Measurements from ENCODE around the gene DDA1.

DDA1 gene

DNA sequence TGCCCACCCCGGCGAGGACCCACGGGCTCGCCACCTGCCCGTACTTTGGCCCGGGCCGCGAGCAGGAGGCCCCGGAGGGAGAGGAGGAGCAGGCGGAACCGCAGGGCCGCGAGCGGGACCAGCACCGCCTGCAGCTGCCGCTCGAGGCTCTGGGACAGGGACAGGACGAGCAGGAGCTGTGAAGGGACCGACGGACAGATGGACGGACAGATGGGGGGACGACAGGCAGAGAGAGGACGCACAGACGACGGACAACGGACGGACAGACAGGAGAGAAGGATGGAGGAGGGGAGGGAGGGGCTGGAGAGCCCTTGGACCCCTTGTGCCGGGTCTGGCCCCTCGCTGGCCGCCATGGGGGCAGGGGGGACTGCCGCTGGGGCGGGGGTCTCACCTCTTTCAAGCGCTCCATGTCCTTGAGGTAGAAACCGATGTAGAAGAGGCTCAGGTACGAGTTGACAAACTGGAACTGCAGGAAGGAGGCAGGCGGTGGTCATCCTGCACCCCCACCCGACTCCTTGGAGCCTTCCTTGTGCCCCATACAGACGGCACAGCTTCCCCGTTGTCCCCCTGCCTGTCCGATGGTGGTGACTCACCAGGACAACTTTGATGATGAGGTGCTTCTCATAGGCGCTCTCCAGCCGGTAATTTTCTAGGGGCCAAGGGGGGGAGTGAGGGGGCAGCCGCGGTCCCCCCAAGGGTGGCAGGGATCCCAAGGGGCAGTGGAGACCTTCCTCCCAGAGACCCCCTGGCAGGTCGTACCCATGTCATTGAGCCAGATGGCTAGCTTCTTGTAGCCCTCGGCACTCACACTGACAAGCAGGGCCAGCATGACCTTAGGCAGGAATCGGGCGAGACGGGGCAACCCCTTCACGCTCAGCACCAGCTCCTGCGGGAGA is 20.3 kb downstream of the DDA1 start:
- no peak for DNase-seq (ENCODE audit: low read depth in 2 of 2)

DNA sequence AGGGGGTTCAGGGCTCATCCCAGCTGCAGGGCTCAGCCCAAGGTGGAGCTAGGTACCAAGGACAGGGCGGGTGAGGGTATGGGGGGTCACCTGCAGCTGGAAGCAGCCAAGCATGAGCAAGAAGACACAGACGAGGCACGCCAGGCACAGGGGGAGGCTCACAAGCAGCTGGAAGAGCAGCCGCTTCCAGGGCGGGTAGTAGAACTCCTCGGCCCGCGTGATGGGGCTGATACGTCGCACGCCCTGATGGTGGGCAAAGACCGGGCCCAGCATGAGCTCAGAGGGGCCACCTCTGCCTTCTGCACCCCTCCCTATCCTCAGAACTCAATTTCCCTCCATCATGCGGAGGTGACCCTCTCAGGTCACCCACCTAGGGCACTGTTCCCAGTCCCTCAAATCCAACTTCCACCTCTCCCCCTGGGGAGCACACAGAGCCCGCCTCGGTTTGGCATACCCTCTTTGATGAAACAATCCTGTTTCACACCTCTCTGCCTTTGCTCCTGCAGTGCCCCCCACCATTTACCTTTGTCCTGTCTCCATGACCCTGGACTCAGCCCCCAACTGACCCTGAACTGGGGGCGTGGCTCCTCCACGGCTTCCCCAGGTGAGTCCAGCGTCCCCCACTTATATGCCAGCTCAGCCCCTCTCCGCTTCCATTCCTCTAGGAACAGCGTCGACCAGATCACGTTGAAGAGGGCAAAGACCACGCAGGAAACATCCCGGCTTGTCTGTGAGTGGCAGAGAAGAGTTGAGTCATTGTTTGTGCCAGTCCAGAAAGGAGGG is 21.1 kb downstream of the DDA1 start:
- DNase-seq (ENCODE audit: low read depth in 2 of 2) = no peak

DNA sequence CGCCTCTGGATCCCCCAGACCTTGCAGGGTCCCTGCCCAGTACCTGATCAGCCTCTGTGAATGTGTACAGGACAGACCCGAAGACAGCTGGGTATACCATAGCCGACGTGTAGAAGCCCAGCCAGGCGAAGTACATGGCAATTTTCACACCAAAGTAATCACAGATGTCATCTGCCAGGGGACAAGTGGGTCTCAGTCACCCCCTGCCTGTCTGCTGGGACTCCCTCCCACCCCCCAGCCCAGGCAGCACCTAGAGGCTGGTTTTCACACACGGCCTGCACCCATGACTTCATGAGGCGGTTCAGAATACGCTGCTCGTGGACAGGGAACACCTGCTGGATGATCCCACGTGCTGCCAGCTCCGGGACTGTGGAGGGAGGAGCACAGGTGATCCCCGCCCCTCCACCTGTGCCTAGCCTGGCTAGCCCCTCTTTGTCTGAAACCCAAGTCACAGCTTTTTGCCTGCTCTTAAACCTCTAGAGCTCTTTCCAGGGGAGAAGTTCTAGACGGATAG is 21.7 kb downstream of the DDA1 start:
- DNase-seq (ENCODE audit: low read depth in 2 of 2) = no peak

DNA sequence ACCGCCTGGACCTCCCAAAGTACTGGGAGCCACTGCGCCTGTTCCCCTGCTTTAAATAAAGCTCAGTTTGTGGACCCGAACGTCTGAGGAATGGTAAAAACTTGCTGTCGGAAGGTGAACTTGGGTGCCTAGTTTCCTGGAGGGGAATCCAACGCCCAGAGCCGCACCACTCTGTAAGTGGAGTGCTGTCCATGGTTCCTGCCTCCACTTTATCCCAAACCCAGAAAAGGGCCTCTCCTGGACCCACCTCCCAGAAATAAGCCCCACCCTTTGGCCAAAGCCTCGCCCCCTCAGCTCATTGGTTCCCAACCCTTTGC is 23.0 kb downstream of the DDA1 start:
- DNase-seq (ENCODE audit: low read depth in 2 of 2) = no peak

DNA sequence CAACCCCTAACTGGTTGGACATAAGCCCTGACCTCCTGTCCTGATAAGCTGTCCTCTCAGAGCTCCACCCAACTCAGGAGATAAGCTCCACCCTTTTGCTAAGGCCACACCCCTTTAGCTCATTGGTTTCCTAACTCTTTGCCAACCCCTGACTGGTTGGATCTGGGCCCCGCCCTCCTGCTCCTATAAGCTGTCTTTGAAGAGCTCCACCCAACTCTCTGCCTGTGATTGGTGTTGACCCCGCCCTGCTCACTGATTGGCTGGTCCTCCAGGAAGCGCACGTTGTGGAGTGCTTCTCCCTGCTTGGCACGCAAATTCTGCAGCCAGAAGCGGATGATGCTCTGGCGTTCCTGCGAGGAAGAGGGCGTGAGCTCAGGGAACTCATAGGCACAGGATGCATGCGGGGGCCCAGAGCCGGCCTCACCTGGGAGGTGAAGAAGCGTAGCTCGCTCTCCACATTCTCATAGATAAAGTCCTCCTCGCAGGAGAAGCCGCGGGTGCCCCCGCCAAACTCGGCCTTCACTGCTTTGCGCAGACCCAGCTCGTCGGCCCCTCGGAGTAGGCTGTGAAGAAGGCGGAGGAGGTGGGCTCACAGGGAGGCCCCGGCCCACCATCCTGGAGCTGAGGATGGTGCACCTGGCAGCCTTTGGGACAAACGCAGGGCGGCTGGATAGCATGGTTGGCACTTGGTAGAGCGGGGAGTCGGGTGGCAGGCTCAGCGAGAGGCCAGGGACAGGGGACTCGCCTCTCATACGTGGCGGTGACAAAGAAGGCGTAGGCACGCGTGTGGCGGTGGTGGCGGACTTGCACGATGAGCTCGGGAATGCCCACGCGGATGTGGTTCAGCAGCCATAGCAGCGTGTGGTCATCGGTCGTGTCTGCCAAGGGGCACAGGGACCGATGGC is 23.6 kb downstream of the DDA1 start:
- no peak for DNase-seq (ENCODE audit: low read depth in 2 of 2)

DNA sequence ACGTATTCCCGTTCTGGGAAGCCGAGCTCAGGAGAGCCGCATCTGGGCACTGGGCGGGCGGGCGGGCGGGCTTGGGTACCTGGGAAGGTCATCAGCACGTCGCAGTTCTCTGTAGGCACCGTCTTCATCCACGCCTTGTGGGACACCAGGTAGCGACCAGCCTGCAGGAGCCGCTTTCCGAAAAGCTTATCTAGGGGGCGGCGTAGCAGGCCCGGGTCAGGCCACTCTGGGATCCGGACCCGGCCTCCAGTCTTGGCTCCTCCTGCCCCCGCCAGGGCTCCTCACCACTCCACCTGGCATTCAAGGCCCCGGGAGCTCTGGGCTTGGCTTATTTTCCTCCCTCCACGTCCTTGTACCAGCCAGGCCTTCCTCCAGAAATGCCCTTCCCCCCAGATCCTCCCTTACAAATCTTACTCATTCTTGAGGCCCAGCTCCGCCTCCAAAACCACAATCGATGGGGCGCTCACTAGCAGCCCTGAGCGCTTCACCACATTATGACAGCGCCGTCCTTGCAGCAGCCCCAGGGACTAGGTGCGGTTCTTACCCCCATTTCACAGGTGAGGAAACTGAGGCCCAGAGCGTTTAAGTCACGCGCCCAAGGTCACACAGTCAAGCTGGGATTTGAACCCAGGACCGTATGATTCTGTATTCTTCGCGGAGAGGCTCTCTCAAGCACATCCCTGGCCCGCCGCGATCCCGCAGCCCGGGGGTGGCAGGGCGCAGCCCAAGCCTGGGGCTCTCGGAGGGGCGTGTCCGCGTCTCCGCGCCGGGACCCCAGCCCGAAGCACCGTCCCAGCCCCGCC is 24.4 kb downstream of the DDA1 start:
- DNase-seq (ENCODE audit: low read depth in 2 of 2) = peak in 1 of 2 donors; percentile 48

DNA sequence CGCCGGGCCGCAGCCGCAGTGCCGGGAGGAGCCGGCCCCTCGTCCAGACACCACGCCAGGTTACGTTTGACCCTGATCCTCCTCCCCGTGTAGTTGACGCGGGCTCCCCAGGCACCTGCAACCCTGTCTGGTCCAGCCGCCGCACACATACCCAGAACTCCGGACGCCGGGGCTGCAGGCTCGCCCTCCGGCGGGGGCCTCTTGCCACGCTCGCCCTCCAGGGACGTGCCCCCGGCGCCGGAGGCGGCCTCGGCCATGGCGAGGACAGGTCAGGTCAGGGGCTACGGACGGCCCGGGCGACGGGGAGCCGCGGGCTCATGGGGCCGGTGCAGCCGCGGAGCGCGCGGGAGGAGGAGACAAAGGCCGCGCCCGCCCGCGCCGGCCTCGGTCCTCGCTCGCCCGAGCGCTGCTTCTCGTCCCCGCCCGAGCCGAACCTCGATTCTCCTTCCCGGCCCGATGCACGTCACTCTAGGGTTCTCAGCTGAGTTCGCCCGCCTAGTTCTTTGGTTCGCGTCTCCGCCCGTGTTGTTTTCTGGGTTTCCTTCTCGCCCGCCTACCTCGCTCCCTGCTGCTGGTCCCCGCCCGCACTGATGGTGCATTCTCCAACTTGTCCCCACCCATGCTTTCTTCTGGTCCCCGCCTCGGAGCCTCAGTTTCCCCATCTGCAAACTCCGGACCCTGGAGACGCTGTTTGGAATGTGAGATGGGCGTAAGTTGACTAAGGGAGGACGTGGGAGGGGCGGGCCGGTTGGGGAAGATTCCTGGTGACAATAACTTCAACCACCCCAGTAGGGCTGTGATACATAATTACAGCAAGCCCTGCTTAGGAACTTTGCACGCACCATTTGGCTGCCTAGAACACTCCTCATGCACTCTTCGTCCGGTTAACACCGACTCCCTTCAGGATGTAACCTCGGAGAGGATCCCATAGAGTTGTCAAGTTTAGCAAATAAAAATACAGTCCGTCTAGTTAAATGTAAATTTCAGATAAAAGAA is 25.3 kb downstream of the DDA1 start, which contains the start of gene ANO8:
Gene ANO8, minus strand, starts transcription at position 442 of the 996 bp plus-strand sequence. Its CDS starts 185 bp downstream, at position 257.
- peak; percentile 88 to 98 for DNase-seq (ENCODE audit: low read depth in 2 of 2)

DNA sequence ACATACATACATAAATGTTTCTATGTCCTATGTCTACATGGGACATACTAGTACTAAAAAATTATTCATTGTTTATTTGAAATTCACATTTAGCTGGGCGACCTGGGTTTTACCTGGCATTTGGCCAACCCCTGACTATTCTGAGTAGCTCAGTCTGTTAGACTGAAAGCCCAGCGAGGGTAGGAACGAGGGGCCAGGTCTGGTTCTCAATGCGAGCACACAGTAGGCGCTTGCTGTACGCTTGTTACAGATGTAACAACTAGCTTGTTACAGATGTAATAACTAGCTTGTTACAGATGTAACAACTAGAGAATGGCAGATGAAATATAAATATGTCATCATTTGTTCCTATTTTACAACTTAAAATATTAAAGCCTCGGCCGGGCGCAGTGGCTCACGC is 26.2 kb downstream of the DDA1 start:
- no peak for DNase-seq (ENCODE audit: low read depth in 2 of 2)

DNA sequence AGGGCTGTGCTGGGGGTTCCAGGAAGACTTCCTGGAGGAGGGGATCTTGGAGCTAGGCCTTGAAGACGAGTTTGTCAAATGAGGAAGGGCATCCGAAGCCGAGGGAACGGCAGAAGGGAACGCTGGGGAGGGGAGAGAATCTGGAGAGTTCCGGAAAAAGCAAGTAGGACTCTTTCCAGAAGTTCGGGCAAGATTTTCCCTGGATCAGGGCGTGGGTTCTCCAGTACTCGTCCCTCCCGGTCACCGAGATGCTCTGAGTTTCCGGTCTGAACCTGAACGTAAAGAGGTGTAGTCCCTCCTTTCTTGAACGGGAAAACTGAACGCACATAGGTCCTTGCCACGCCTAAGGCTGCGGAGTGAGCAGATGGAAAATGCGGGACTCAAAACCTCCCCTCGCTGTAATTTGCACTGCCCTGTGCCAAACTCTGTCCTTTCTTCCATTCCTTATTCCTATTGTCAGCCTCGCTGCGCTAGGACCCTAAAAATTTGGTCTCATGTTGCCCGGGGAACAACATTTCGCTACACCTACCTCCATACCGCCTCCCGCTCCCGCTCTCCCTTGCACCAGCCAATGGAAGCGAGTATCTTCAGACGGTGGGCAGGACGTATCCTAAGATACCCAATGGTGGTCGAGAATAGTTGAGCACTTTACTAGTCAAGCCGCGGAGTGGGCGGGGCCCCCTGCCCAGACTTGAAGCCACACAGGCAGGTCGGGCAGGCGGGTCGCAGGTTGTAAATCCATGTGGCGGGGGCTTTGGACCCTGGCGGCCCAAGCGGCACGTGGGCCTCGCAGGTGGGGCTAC is 27.7 kb downstream of the DDA1 start, which contains the start of gene GTPBP3:
Gene GTPBP3, plus strand, starts transcription at position 682 of the 803 bp plus-strand sequence. Its CDS starts 59 bp downstream, at position 741.
- DNase-seq (ENCODE audit: low read depth in 2 of 2) = peak; percentile 88 to 91

DNA sequence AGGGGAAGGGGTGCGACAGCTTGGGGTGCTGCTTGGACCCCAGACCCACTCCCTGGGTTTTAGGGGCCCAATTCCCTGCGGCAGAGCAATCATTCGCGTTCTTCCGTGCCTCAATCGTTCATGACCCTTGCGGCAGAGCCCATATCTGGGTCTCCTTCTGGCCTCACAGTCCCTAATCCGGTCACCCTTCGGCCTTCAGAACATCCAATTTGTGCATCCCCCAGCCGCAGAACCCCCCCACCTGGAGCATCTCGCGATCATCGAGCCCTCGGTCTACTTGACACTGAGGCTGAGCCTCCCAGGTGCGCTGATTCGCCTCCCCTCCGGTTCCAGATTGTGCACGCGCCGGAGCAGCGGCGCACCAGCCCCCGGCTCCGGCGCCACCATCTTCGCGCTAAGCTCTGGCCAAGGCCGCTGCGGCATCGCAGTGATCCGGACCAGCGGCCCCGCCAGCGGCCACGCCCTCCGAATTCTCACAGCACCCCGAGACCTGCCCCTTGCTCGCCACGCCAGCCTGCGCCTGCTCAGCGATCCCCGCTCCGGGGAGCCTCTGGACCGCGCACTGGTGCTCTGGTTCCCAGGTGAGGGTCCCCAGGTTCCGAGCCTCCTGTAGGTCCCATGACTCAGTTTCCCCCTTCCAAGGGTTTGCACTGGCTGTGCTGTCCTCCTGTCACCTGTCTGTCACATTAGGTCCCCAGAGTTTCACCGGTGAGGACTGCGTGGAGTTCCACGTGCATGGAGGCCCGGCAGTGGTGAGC is 28.5 kb downstream of the DDA1 start:
- DNase-seq (ENCODE audit: low read depth in 2 of 2) = no peak

DNA sequence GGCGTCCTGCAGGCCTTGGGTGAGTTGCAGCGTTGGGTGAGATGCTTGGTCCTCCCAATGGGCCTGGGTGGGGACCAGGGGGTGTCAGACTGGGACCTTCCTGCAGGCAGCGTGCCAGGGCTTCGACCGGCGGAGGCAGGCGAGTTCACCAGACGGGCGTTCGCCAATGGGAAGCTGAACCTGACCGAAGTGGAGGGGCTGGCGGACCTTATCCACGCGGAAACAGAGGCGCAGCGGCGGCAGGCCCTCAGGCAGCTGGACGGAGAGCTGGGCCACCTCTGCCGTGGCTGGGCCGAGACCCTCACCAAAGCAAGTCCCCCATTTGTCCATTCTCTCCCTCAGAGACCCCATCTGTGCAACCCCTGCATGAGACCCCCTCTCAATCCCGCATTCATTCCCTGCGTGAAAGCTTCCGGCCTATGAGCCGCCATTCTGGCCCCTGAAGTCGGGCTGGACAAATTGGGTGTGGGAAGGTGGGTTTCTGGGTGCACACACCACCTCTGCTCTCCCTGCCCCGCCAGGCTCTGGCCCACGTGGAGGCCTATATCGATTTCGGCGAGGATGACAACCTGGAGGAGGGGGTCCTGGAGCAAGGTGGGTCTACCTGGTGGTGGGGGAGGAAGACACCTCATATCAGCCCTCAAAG is 29.2 kb downstream of the DDA1 start:
- DNase-seq (ENCODE audit: low read depth in 2 of 2) = no peak

DNA sequence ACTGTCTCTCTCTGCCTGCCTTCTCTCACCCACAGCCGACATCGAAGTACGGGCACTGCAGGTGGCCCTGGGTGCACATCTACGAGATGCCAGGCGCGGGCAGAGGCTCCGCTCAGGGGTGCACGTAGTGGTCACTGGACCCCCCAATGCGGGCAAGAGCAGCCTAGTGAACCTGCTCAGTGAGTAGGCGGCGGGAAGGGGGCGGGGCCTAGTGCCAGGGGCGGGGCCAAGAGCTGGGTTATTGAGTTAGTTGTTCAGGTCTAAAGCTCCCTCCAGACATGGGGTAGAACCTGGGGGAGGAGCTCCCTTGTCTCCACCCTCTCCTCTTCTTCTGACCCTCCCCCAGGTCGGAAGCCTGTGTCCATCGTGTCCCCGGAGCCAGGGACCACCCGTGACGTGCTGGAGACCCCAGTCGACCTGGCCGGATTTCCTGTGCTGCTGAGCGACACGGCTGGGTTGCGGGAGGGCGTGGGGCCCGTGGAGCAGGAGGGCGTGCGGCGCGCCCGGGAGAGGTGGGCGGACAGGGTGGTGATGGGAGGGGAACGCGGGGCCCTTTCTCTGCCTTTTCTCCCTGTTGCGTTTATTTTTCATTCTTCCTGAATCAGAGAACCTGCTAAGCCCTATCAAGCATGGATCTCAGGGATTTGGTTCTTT is 29.9 kb downstream of the DDA1 start:
- no peak for DNase-seq (ENCODE audit: low read depth in 2 of 2)

DNA sequence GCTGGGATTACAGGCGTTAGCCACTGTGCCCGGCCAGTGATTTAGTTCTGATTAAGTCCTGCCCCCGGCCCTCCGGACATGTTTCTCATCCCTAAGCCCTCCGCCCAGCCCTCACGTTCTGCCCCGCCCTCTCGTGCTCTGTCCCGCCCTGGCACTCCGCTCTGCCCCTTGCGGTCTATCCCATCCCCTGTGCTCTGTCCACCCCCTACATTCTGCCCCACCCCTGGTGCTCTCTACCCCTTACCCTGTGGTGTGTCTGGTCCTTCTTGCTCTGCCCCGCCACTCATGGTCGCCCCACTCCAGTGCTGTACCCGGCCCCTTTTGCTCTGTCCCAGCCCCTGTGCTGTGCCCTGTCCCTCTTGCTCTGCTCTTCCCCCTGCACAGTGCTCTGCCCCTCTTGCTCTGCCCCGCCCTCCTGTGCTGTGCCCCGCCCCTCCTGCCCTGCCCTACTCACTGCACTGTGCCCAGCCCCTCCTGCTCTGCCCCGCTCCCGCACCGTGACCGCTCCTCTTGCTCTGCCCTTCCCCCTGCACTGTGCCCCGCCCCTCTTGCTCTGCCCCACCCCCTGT is 31.0 kb downstream of the DDA1 start:
- DNase-seq (ENCODE audit: low read depth in 2 of 2) = no peak

DNA sequence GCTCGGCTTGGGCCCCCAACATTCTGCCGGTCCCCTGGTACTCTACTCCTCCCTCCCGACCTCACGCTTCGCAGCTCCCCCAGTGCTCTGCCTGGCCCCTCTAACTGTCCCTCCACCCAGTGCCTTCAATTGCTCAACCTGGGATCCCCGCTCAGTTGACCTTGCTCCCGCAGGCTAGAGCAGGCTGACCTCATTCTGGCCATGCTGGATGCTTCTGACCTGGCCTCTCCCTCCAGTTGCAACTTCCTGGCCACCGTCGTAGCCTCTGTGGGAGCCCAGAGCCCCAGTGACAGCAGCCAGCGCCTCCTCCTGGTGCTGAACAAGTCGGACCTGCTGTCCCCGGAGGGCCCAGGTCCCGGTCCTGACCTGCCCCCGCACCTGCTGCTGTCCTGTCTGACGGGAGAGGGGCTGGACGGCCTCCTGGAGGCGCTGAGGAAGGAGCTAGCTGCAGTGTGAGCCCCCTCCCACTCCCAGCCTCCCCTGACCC is 31.6 kb downstream of the DDA1 start:
- DNase-seq (ENCODE audit: low read depth in 2 of 2) = no peak

DNA sequence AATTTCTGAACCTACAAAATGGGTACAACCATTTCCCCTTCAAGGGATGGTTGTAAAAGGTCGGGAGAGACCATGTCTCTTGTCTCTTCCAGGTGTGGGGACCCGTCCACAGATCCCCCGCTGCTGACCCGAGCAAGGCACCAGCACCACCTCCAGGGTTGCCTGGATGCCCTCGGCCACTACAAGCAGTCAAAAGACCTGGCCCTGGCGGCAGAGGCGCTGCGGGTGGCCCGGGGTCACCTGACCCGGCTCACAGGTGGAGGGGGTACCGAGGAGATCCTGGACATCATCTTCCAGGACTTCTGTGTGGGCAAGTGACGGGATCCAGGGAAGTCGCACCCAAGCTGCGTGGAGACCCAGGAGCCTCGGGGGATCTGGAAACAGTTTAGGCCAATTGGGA is 32.0 kb downstream of the DDA1 start:
- no peak for DNase-seq (ENCODE audit: low read depth in 2 of 2)

DNA sequence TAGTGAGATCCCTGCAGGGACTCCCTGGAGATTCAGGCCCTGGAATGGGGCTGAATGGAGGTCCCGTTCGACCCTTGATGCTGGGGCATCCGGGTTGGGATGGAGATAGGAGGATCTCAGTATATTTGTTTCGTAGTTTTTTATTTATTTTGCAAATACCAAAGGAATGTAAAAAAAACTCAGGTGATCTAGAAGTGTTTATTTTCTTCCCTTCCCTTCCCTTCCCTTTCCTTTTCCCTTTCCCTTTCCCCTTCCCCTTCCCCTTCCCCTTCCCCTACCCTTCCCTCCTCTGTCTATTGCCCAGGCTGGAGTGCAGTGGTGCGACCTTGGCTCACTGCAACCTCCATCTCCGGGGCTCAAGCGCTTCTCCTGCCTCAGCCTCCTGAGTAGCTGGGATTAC is 32.5 kb downstream of the DDA1 start:
- no peak for DNase-seq (ENCODE audit: low read depth in 2 of 2)

Data from stimulated activated CD4-positive, alpha-beta T cell treated with anti-CD3 and anti-CD28 coated beads, Interleukin-1b, Interleukin-23, amount 100 ng/mL, for 1 hour (primary cell).